Glutamatergic neuron (in vitro differentiated cells): Measurements from ENCODE around the gene PKNOX1. TPM values are rescaled to one million over a fixed set of nuclear protein-coding genes. Genes with fewer than 3 reads are reported as not detected.

Experiments
- DNase-seq: peaks from one replicate; pipeline ENCODE4 v3.0.0; 2022
- H3K27ac Mint-ChIP-seq: one replicate; pipeline ENCODE4 v1.8.0; 2020; ENCODE audit warnings: mild to moderate bottlenecking, mixed read lengths, inconsistent platforms; ENCODE audit not compliant: unreplicated experiment
- H3K27me3 Mint-ChIP-seq: one replicate; pipeline ENCODE4 v1.8.0; 2020; ENCODE audit warnings: mild to moderate bottlenecking, moderate library complexity, mixed read lengths, inconsistent platforms; ENCODE audit not compliant: unreplicated experiment
- H3K36me3 Mint-ChIP-seq: one replicate; pipeline ENCODE4 v1.8.0; 2020; ENCODE audit warnings: mild to moderate bottlenecking, mixed read lengths, inconsistent platforms; ENCODE audit not compliant: unreplicated experiment
- H3K4me1 Mint-ChIP-seq: one replicate; pipeline ENCODE4 v1.8.0; 2020; ENCODE audit warnings: mild to moderate bottlenecking, low read depth, mixed read lengths, inconsistent platforms; ENCODE audit not compliant: unreplicated experiment
- H3K4me3 Mint-ChIP-seq: one replicate; pipeline ENCODE4 v1.8.0; 2020; ENCODE audit warnings: mild to moderate bottlenecking, mixed read lengths, inconsistent platforms; ENCODE audit not compliant: unreplicated experiment
- H3K9me3 Mint-ChIP-seq: one replicate; pipeline ENCODE4 v1.8.0; 2020; ENCODE audit warnings: mild to moderate bottlenecking, moderate library complexity, mixed read lengths, inconsistent platforms; ENCODE audit not compliant: unreplicated experiment
- CTCF ChIP-seq: fragments of 200-600 bp; sonication (generic); IDR thresholded peaks from one replicate; pipeline ENCODE4 v1.5.0; 2021; ENCODE audit not compliant: partially characterized antibody, unreplicated experiment
- total RNA-seq: library from RNA; stranded (reverse); fragmentation: NEBNext Ultra II Directional; extraction: Animal tissue kit (Norgen Biotek cat#: 25700); gene quantifications from one replicate; pipeline ENCODE4 v1.2.1, GENCODE V29; 2021; ENCODE audit not compliant: unreplicated experiment

Gene PKNOX1
- total RNA-seq, 1 donor from 2014 or later = 28.7 TPM

- H3K4me1 Mint-ChIP-seq = peaks cover 17% of the 10 kb centered on the region
- DNase-seq = no peak
- TF ChIP-seq CTCF = no peak
- H3K27ac Mint-ChIP-seq = peak overlapping the region; percentile 39
- H3K4me3 Mint-ChIP-seq = no peak overlapping the region
- H3K27me3 Mint-ChIP-seq = peaks cover 7% of the 10 kb centered on the region
- H3K36me3 Mint-ChIP-seq = peaks cover 18% of the 10 kb centered on the region
- peaks cover 6% of the 10 kb centered on the region for H3K9me3 Mint-ChIP-seq
Observed at GRCh38 chr21:42980312-42981213, 6.2 kb downstream of the PKNOX1 start.

GRCh38 chr21:42981214-42981523, 6.8 kb downstream of the PKNOX1 start:
- Mint-ChIP-seq H3K27me3 (peaks cover 2% of the 10 kb centered on the region), H3K9me3 (peaks cover 6% of the 10 kb centered on the region), H3K4me3 (no peak overlapping the region), H3K36me3 (peaks cover 18% of the 10 kb centered on the region), H3K27ac (no peak overlapping the region), H3K4me1 (peaks cover 16% of the 10 kb centered on the region)
- no peak for DNase-seq
- TF ChIP-seq CTCF = no peak

- peaks cover 6% of the 10 kb centered on the region for H3K9me3 Mint-ChIP-seq
- peaks cover 16% of the 10 kb centered on the region for H3K36me3 Mint-ChIP-seq
- TF ChIP-seq CTCF = no peak
- no peak overlapping the region for H3K4me3 Mint-ChIP-seq
- DNase-seq = no peak
- H3K27ac Mint-ChIP-seq = peak overlapping the region; percentile 14
- H3K4me1 Mint-ChIP-seq = peaks cover 13% of the 10 kb centered on the region
- peaks cover 2% of the 10 kb centered on the region for H3K27me3 Mint-ChIP-seq
Observed at GRCh38 chr21:42981862-42982261, 7.5 kb downstream of the PKNOX1 start.

GRCh38 chr21:42983103-42983502, 8.7 kb downstream of the PKNOX1 start:
- Mint-ChIP-seq H3K27ac (peak overlapping the region; percentile 40), H3K9me3 (peaks cover 5% of the 10 kb centered on the region), H3K36me3 (peaks cover 5% of the 10 kb centered on the region), H3K4me3 (no peak overlapping the region), H3K27me3 (peaks cover 2% of the 10 kb centered on the region), H3K4me1 (peaks cover 13% of the 10 kb centered on the region)
- no peak for TF ChIP-seq CTCF
- no peak for DNase-seq

GRCh38 chr21:42983869-42984268, 9.5 kb downstream of the PKNOX1 start:
- TF ChIP-seq CTCF = no peak
- Mint-ChIP-seq H3K4me3 (no peak overlapping the region), H3K9me3 (peaks cover 5% of the 10 kb centered on the region), H3K36me3 (peaks cover 5% of the 10 kb centered on the region), H3K27ac (no peak overlapping the region), H3K27me3 (peaks cover 2% of the 10 kb centered on the region), H3K4me1 (peaks cover 13% of the 10 kb centered on the region)
- DNase-seq = no peak
